OCI-LY1 (cell line): ENCODE measurements around the gene HDHD5.

Experiments used
- CTCF ChIP-seq: fragments of 200-600 bp; sonication (generic), shearing (Covaris generic); IDR thresholded peaks from 2 replicates; pipeline ENCODE4 v1.5.1; 2017; ENCODE audit warnings: mild to moderate bottlenecking, antibody characterized with exemption, low read length, moderate library complexity, mixed read lengths
- EZH2 ChIP-seq: fragments of 200-600 bp; sonication (generic), shearing (Covaris generic); IDR thresholded peaks from 2 replicates; pipeline ENCODE4 v1.8.0; 2017; ENCODE audit warnings: borderline replicate concordance, mixed run types, mild to moderate bottlenecking, antibody characterized with exemption, low read length, moderate library complexity, mixed read lengths

- TF ChIP-seq CTCF, result no peak
- TF ChIP-seq EZH2, result no peak
These were observed 40.1 kb upstream of the HDHD5 start for GRCh38 chr22:17199003-17199731.
